H1 (cell line): Measurements from ENCODE around the gene PM20D1. TPM values are rescaled to one million over a fixed set of nuclear protein-coding genes. Genes with fewer than 3 reads are reported as not detected.

ENCODE experiments used
- CTCF ChIA-PET: fragments of 300-600 bp; sonication (Branson Sonifier 250); formaldehyde crosslinking; loops from one replicate; lab custom pipeline; 2021; ENCODE audit not compliant: partially characterized antibody; lab: Charles Lee
- POLR2A ChIA-PET: fragments of 300-600 bp; sonication (Branson Sonifier 250); formaldehyde crosslinking; loops from one replicate; lab custom pipeline; 2021; ENCODE audit warnings: inconsistent platforms; ENCODE audit not compliant: partially characterized antibody; lab: Charles Lee
- DNase-seq, 2 experiments: peaks; one replicate each; pipeline versions ENCODE4 v3.0.0 to v3.0.0-alpha.2; 2010 to 2022; ENCODE audit warnings: low spot score in 2 of 2, low read depth in 1 of 2, mixed read lengths in 1 of 2
- FAIRE-seq: peaks from 2 replicates; lab custom pipeline; 2011; peaks lifted over from hg19 to GRCh38; lab: Jason Lieb, UNC
- H2AFZ ChIP-seq: 2 replicates; pipeline ENCODE4 v1.8.1; 2012; ENCODE audit warnings: low read length, inconsistent platforms
- H2AK5ac ChIP-seq: 2 replicates; pipeline ENCODE4 v1.6.1; 2013; ENCODE audit warnings: low read depth, low read length
- H2BK120ac ChIP-seq: replicated peaks from 2 replicates; pipeline ENCODE3; 2013; ENCODE audit warnings: low read depth, low read length, inconsistent platforms
- H2BK12ac ChIP-seq: 2 replicates; pipeline ENCODE4 v1.6.1; 2013; ENCODE audit warnings: low read depth, low read length
- H2BK15ac ChIP-seq: 2 replicates; pipeline ENCODE4 v1.6.1; 2013; ENCODE audit warnings: low read length
- H2BK20ac ChIP-seq: 2 replicates; pipeline ENCODE4 v1.6.1; 2013; ENCODE audit warnings: low read length
- H2BK5ac ChIP-seq: 2 replicates; pipeline ENCODE4 v1.6.1; 2013; ENCODE audit warnings: low read depth, low read length
- H3K14ac ChIP-seq: 2 replicates; pipeline ENCODE4 v1.6.1; 2013; ENCODE audit warnings: inconsistent platforms; ENCODE audit not compliant: insufficient read length
- H3K18ac ChIP-seq: 2 replicates; pipeline ENCODE4 v1.6.1; 2013; ENCODE audit warnings: low read length; ENCODE audit errors: extremely low read depth
- H3K23ac ChIP-seq: 2 replicates; pipeline ENCODE4 v1.6.1; 2013; ENCODE audit warnings: inconsistent platforms; ENCODE audit not compliant: insufficient read length
- H3K23me2 ChIP-seq: 2 replicates; pipeline ENCODE4 v1.6.1; 2013; ENCODE audit warnings: low read depth, low read length
- H3K27ac ChIP-seq: 2 replicates; pipeline ENCODE4 v1.6.1; 2011; ENCODE audit warnings: low read depth, low read length, inconsistent platforms
- H3K27me3 ChIP-seq, 4 experiments: replicated peaks in 1 of 4; 1 replicate in 1 of 4; 2 replicates in 3 of 4; pipeline versions ENCODE4 v1.6.1 to v1.8.1; 2011 to 2013; ENCODE audit warnings: low read length in 3 of 4, mild to moderate bottlenecking in 3 of 4, inconsistent platforms in 2 of 4, mixed read lengths in 2 of 4, moderate library complexity in 1 of 4; ENCODE audit not compliant: control insufficient read depth in 3 of 4, insufficient read depth in 3 of 4; ENCODE audit errors: extremely low read depth in 1 of 4
- H3K36me3 ChIP-seq, 4 experiments: 2 replicates each; pipeline versions ENCODE4 v1.6.1 to v1.8.1; 2011 to 2013; ENCODE audit warnings: mild to moderate bottlenecking in 4 of 4, low read length in 3 of 4, moderate library complexity in 2 of 4, control low read depth in 1 of 4, inconsistent platforms in 1 of 4; ENCODE audit not compliant: insufficient read depth in 4 of 4, control insufficient read depth in 2 of 4
- H3K4ac ChIP-seq: replicated peaks from 2 replicates; pipeline ENCODE3; 2013; ENCODE audit warnings: low read length, low read depth, mixed read lengths, inconsistent platforms; ENCODE audit not compliant: insufficient read length
- H3K4me1 ChIP-seq, 4 experiments: replicated peaks in 1 of 4; 1 replicate in 1 of 4; 2 replicates in 3 of 4; pipeline versions ENCODE4 v1.6.1 to v1.8.1; 2011 to 2013; ENCODE audit warnings: low read length in 3 of 4, inconsistent platforms in 2 of 4, mixed read lengths in 1 of 4; ENCODE audit not compliant: insufficient read depth in 4 of 4, control insufficient read depth in 3 of 4
- H3K4me2 ChIP-seq, 2 experiments: 2 replicates each; pipeline versions ENCODE4 v1.6.1 to v1.8.1; 2011 to 2013; ENCODE audit warnings: low read depth in 2 of 2, low read length in 2 of 2, control low read depth in 1 of 2, inconsistent platforms in 1 of 2, mild to moderate bottlenecking in 1 of 2; ENCODE audit not compliant: insufficient read depth in 1 of 2
- H3K4me3 ChIP-seq, 4 experiments: fragments of 200-600, 300-600 bp in 1 of 4; sonication (generic), shearing (Covaris generic), sonication (Bioruptor Twin) in 1 of 4; 2 replicates each; pipeline versions ENCODE4 v1.5.1 to v1.8.1; 2011 to 2016; ENCODE audit warnings: low read length in 4 of 4, low read depth in 3 of 4, control low read depth in 2 of 4, inconsistent platforms in 2 of 4, mild to moderate bottlenecking in 2 of 4, mixed read lengths in 1 of 4, moderate library complexity in 1 of 4; ENCODE audit not compliant: insufficient read depth in 2 of 4; ENCODE audit errors: extremely low read depth in 1 of 4
- H3K56ac ChIP-seq: replicated peaks from 2 replicates; pipeline ENCODE3; 2013; ENCODE audit warnings: low read depth, mild to moderate bottlenecking, mixed read lengths, low read length, inconsistent platforms; ENCODE audit not compliant: insufficient read length
- H3K79me1 ChIP-seq: 2 replicates; pipeline ENCODE4 v1.6.1; 2013; ENCODE audit warnings: low read depth, low read length, control low read depth
- H3K79me2 ChIP-seq, 2 experiments: 2 replicates each; pipeline versions ENCODE4 v1.6.1 to v1.8.1; 2012 to 2013; ENCODE audit warnings: low read length in 2 of 2, mild to moderate bottlenecking in 2 of 2, inconsistent platforms in 1 of 2; ENCODE audit not compliant: insufficient read depth in 2 of 2, control insufficient read depth in 1 of 2
- H3K9ac ChIP-seq, 4 experiments: replicated peaks in 1 of 4; 1 replicate in 1 of 4; 2 replicates in 3 of 4; pipeline versions ENCODE4 v1.6.1 to v1.8.1; 2011 to 2013; ENCODE audit warnings: low read depth in 3 of 4, low read length in 3 of 4, control low read depth in 2 of 4, mild to moderate bottlenecking in 2 of 4, moderate library complexity in 2 of 4, inconsistent platforms in 1 of 4; ENCODE audit errors: extremely low read depth in 1 of 4
- H3K9me3 ChIP-seq, 2 experiments: 2 replicates each; pipeline versions ENCODE4 v1.6.1 to v1.8.1; 2012 to 2013; ENCODE audit warnings: mild to moderate bottlenecking in 2 of 2, moderate library complexity in 2 of 2, control low read depth in 1 of 2, inconsistent platforms in 1 of 2, low read depth in 1 of 2, low read length in 1 of 2, mixed read lengths in 1 of 2; ENCODE audit not compliant: insufficient read depth in 2 of 2
- H4K20me1 ChIP-seq, 2 experiments: replicated peaks in 1 of 2; 2 replicates each; pipeline versions ENCODE3 to v1.8.1; 2011 to 2013; ENCODE audit warnings: inconsistent platforms in 2 of 2, low read length in 2 of 2, mild to moderate bottlenecking in 1 of 2; ENCODE audit not compliant: insufficient read depth in 2 of 2, control insufficient read depth in 1 of 2
- H4K5ac ChIP-seq: 2 replicates; pipeline ENCODE4 v1.6.1; 2013; ENCODE audit warnings: low read length, low read depth, mixed read lengths, inconsistent platforms; ENCODE audit not compliant: insufficient read length
- H4K8ac ChIP-seq: 2 replicates; pipeline ENCODE4 v1.8.0; 2013; ENCODE audit warnings: mild to moderate bottlenecking, moderate library complexity, low read length, inconsistent platforms; ENCODE audit not compliant: insufficient read depth; ENCODE audit errors: extremely low read depth
- H4K91ac ChIP-seq: replicated peaks from 2 replicates; pipeline ENCODE3; 2013; ENCODE audit warnings: low read length, mixed read lengths, inconsistent platforms; ENCODE audit not compliant: insufficient read length
- ATF3 ChIP-seq: IDR thresholded peaks from 2 replicates; pipeline ENCODE4 v1.6.1; 2011; ENCODE audit warnings: low read depth, mild to moderate bottlenecking, low read length; ENCODE audit not compliant: insufficient read depth
- RBBP5 ChIP-seq: IDR thresholded peaks from 2 replicates; pipeline ENCODE4 v1.7.1; 2012; ENCODE audit warnings: low read depth, mild to moderate bottlenecking, inconsistent platforms, low read length, moderate library complexity, borderline replicate concordance
- RNF2 ChIP-seq: fragments of 200-900, 300-1000 bp; sonication (generic); IDR thresholded peaks from 2 replicates; pipeline ENCODE4 v1.7.1; 2016; ENCODE audit warnings: borderline replicate concordance, low read depth, mild to moderate bottlenecking, antibody characterized with exemption, low read length; ENCODE audit not compliant: poor library complexity, severe bottlenecking; ENCODE audit errors: missing control alignments
- SAP30 ChIP-seq: fragments of 300-600 bp; sonication (generic); IDR thresholded peaks from 2 replicates; pipeline ENCODE4 v1.7.1; 2012; ENCODE audit warnings: low read length, moderate library complexity, mild to moderate bottlenecking, inconsistent platforms; ENCODE audit not compliant: insufficient read depth, insufficient replicate concordance
- SP4 ChIP-seq: IDR thresholded peaks from 2 replicates; pipeline ENCODE4 v1.6.1; 2012; ENCODE audit warnings: low read length, inconsistent platforms
- SUZ12 ChIP-seq: fragments of 200-600 bp; sonication (generic); IDR thresholded peaks from 2 replicates; pipeline ENCODE4 v1.6.1; 2012; ENCODE audit warnings: mild to moderate bottlenecking, inconsistent platforms, low read length, moderate library complexity, mixed read lengths
- TBP ChIP-seq: IDR thresholded peaks from 2 replicates; pipeline ENCODE4 v1.6.1; 2011; ENCODE audit warnings: low read depth, low read length, improper control_type of control experiment
- TEAD4 ChIP-seq: IDR thresholded peaks from 2 replicates; pipeline ENCODE4 v1.6.1; 2012; ENCODE audit warnings: low read depth, low read length, inconsistent platforms, mixed read lengths
- YY1 ChIP-seq: IDR thresholded peaks from 2 replicates; pipeline ENCODE4 v1.6.1; 2011; ENCODE audit warnings: low read depth, mild to moderate bottlenecking, low read length
- WGBS, 2 experiments: shearing (Covaris generic) in 1 of 2; methylation state at CpG; one replicate each; pipeline versions ENCODE4 v1.1.6 to v1.1.7; 2013 to 2015; ENCODE audit warnings: low lambda C conversion rate in 2 of 2, mixed read lengths in 2 of 2, inconsistent platforms in 1 of 2, low coverage in 1 of 2, missing lambda C conversion rate in 1 of 2; ENCODE audit not compliant: insufficient replicate concordance in 2 of 2, insufficient coverage in 1 of 2, insufficient read length in 1 of 2; ENCODE audit errors: extremely low coverage in 1 of 2, missing lambda C conversion rate in 1 of 2; 5-methylcytosine and 5-hydroxymethylcytosine counted together
- polyA plus RNA-seq, 7 experiments: library from polyadenylated mRNA; depleted of rRNA in 3 of 7; stranded (reverse) in 5 of 7; unstranded in 2 of 7; fragments of >200 nt in 5 of 7; fragments of 200-250 nt in 2 of 7; gene quantifications; 1 replicate in 5 of 7; 2 replicates in 1 of 7; 4 replicates in 1 of 7; pipeline versions ENCODE4 v1.2.1 to v1.2.3, GENCODE V29; 2011 to 2013; ENCODE audit warnings: missing spikeins in 2 of 7, mixed read lengths in 2 of 7
- total RNA-seq: library from RNA; stranded (reverse); fragmentation: NEBNext Ultra II Directional; extraction: Animal tissue kit (Norgen Biotek cat#: 25700); gene quantifications from 2 replicates; pipeline ENCODE4 v1.2.1, GENCODE V29; 2021

The PM20D1 gene
- total and polyA plus RNA-seq, 2 of the 8 experiments (the other 6 are each of a cell fraction or from before 2014, with no cell fraction given), result 0.05 TPM; not detected in 1

DNA sequence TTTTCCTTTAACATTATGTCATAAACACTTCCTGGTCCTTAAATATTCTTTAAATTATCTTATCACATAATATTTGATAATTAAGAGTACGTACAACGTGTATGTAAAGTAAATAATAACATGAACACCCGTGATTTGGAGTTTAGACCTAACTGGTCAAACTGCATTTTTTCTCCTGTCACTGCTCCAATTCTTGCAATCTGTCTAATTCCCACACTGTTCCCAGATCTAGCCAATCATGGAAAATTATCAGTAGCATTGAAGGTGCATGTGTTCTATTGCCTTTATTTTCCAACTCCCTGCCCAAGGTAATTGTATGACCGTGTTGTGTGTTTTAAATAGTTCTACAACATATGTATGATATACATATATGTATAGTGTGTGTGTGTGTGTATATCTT, 2.1 kb upstream of the PM20D1 start:
- FAIRE-seq (no peak), DNase-seq (no peak)
- Histone ChIP-seq H3K79me1 (no peaks in the 10 kb centered on the region), H2AFZ (no peak overlapping the region), H2AK5ac (no peak overlapping the region), H3K4me2 (no peak overlapping the region), H3K18ac (no peak overlapping the region), H3K27ac (no peak overlapping the region), H2BK15ac (no peak overlapping the region), H3K27me3 (no peaks in the 10 kb centered on the region; a peak in 2 of 7 replicates), H3K36me3 (no peaks in the 10 kb centered on the region), H2BK120ac (no peak overlapping the region), H3K9ac (no peak overlapping the region), H4K8ac (no peak overlapping the region), H3K23ac (no peak overlapping the region), H3K4me3 (no peak overlapping the region), H4K5ac (no peak overlapping the region), H2BK12ac (no peak overlapping the region), H3K4me1 (no peaks in the 10 kb centered on the region), H2BK20ac (no peak overlapping the region), H3K56ac (no peak overlapping the region), H4K91ac (no peak overlapping the region), H3K14ac (no peak overlapping the region), H4K20me1 (no peaks in the 10 kb centered on the region), H3K79me2 (no peaks in the 10 kb centered on the region), H3K23me2 (no peaks in the 10 kb centered on the region), H3K9me3 (peaks cover 0 to 3% of the 10 kb centered on the region in 2 experiments; a peak in 1 of 4 replicates), H3K4ac (no peak overlapping the region), H2BK5ac (no peak overlapping the region)
- WGBS, 2 experiments, result 85% methylated on average over 4 of the region's 4 CpGs; no CpG with 5 or more reads in 1 of the 2 experiments
- CTCF ChIA-PET, result no interaction called here
- TF ChIP-seq TBP (no peak), SAP30 (no peak), SUZ12 (no peak), RBBP5 (no peak), YY1 (no peak), TEAD4 (no peak), RNF2 (no peak), SP4 (no peak), ATF3 (no peak)
- POLR2A ChIA-PET, result no interaction called here
